ENCODE data around the gene NARS2. TPM values are rescaled to one million over a fixed set of nuclear protein-coding genes. Genes with fewer than 3 reads are reported as not detected.

NARS2 gene
- total and polyA plus RNA-seq, 2 donors (not counting 1 experiment from before 2014, with no cell fraction given) = 9.7 to 14.6 TPM

- H3K27ac ChIP-seq (ENCODE audit: low read length in 2 of 2) = no peak overlapping the region
- no peak overlapping the region for H3K4me2 ChIP-seq (replicated peaks; ENCODE audit: low read depth, low read length, poor library complexity, severe bottlenecking)
- no peaks in the 10 kb centered on the region for H3K4me1 Mint-ChIP-seq
- DNase-seq = no peak
- H2AFZ ChIP-seq (ENCODE audit: insufficient read depth, low read depth, low read length, poor library complexity, severe bottlenecking) = no peak overlapping the region
- peaks cover 0 to 8% (median 0%) of the 10 kb centered on the region in 3 donors for H3K9me3 ChIP-seq (ENCODE audit: control extremely low read depth in 1 of 3, control insufficient read depth in 2 of 3, insufficient read depth in 1 of 3, low read length in 2 of 3)
- no peak overlapping the region for H3K9ac ChIP-seq (ENCODE audit: low read length)
- H3K27ac Mint-ChIP-seq = no peak overlapping the region
- H3K36me3 ChIP-seq (replicated peaks in 1 of 2; ENCODE audit: control extremely low read depth in 1 of 2, control insufficient read depth in 1 of 2, extremely low read depth in 1 of 2, insufficient read depth in 2 of 2, low read length in 1 of 2) = peaks cover 0 to 3% of the 10 kb centered on the region in 2 experiments
- H3K27me3 Mint-ChIP-seq = no peaks in the 10 kb centered on the region
- 100% methylated on average over 1 of the region's 4 CpGs for WGBS (ENCODE audit: insufficient coverage)
- peaks cover 4% of the 10 kb centered on the region for H4K20me1 ChIP-seq (ENCODE audit: control insufficient read depth, insufficient read depth, low read length, poor library complexity, severe bottlenecking)
- TF ChIP-seq, protein P1, sequence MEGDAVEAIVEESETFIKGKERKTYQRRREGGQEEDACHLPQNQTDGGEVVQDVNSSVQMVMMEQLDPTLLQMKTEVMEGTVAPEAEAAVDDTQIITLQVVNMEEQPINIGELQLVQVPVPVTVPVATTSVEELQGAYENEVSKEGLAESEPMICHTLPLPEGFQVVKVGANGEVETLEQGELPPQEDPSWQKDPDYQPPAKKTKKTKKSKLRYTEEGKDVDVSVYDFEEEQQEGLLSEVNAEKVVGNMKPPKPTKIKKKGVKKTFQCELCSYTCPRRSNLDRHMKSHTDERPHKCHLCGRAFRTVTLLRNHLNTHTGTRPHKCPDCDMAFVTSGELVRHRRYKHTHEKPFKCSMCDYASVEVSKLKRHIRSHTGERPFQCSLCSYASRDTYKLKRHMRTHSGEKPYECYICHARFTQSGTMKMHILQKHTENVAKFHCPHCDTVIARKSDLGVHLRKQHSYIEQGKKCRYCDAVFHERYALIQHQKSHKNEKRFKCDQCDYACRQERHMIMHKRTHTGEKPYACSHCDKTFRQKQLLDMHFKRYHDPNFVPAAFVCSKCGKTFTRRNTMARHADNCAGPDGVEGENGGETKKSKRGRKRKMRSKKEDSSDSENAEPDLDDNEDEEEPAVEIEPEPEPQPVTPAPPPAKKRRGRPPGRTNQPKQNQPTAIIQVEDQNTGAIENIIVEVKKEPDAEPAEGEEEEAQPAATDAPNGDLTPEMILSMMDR (IDR thresholded peaks at IDR 0.05) = no peak
- TF ChIP-seq EZH2 (IDR thresholded peaks at IDR 0.05; ENCODE audit: borderline replicate concordance, insufficient read depth, low read depth, low read length, poor library complexity, severe bottlenecking) = no peak
- peaks cover 8% of the 10 kb centered on the region for H3K79me2 ChIP-seq (ENCODE audit: control insufficient read depth, insufficient read depth, low read length)
- H3K27me3 ChIP-seq (replicated peaks in 1 of 4; ENCODE audit: control extremely low read depth in 1 of 4, control insufficient read depth in 3 of 4, insufficient read depth in 4 of 4, low read length in 3 of 4) = no peaks in the 10 kb centered on the region
- ATAC-seq (ENCODE audit: low read depth) = no peak
- H3K4me1 ChIP-seq (ENCODE audit: control insufficient read depth in 2 of 2, insufficient read depth in 2 of 2, low read length in 2 of 2) = no peaks in the 10 kb centered on the region
- POLR2A ChIA-PET = no interaction called here
- CTCF ChIA-PET = no interaction called here
- intact Hi-C loops (cut with micrococcal nuclease) = no loop called here
- H3K4me3 Mint-ChIP-seq = no peak overlapping the region
- H3K4me3 ChIP-seq (ENCODE audit: control extremely low read depth in 1 of 5, extremely low read depth in 1 of 5, insufficient read depth in 1 of 5, low read depth in 2 of 5, low read length in 4 of 5) = no peak overlapping the region
- H3K9me3 Mint-ChIP-seq (ENCODE audit: insufficient read depth) = no peaks in the 10 kb centered on the region
Measured at GRCh38 chr11:78510597-78510996, 64.1 kb downstream of the NARS2 start.

- no peaks in the 10 kb centered on the region for H3K9me3 Mint-ChIP-seq (ENCODE audit: insufficient read depth)
- no peaks in the 10 kb centered on the region for H3K4me1 ChIP-seq (ENCODE audit: control insufficient read depth in 2 of 2, insufficient read depth in 2 of 2, low read length in 2 of 2)
- no peak overlapping the region for H3K4me3 ChIP-seq (ENCODE audit: control extremely low read depth in 1 of 5, extremely low read depth in 1 of 5, insufficient read depth in 1 of 5, low read depth in 2 of 5, low read length in 4 of 5)
- no peak for TF ChIP-seq EZH2 (IDR thresholded peaks at IDR 0.05; ENCODE audit: borderline replicate concordance, insufficient read depth, low read depth, low read length, poor library complexity, severe bottlenecking)
- TF ChIP-seq, protein P1 (IDR thresholded peaks at IDR 0.05) = no peak
- no CpG with 5 or more reads among the region's 1 CpG for WGBS (ENCODE audit: insufficient coverage)
- CTCF ChIA-PET = interaction anchor here (0.6 to 0.8 kb wide), 2 partner anchors 97 to 788 kb away, joined by 3 to 4 read pairs; no protein-coding TSS in a partner anchor
- peaks cover 0 to 3% of the 10 kb centered on the region in 2 experiments for H3K36me3 ChIP-seq (replicated peaks in 1 of 2; ENCODE audit: control extremely low read depth in 1 of 2, control insufficient read depth in 1 of 2, extremely low read depth in 1 of 2, insufficient read depth in 2 of 2, low read length in 1 of 2)
- H4K20me1 ChIP-seq (ENCODE audit: control insufficient read depth, insufficient read depth, low read length, poor library complexity, severe bottlenecking) = peaks cover 4% of the 10 kb centered on the region
- H3K9me3 ChIP-seq (ENCODE audit: control extremely low read depth in 1 of 3, control insufficient read depth in 2 of 3, insufficient read depth in 1 of 3, low read length in 2 of 3) = peaks cover 0 to 8% (median 0%) of the 10 kb centered on the region in 3 donors
- H3K9ac ChIP-seq (ENCODE audit: low read length) = no peak overlapping the region
- intact Hi-C loops (cut with micrococcal nuclease) = no loop called here
- ATAC-seq (ENCODE audit: low read depth) (no peak), DNase-seq (no peak)
- no peak overlapping the region for H3K4me3 Mint-ChIP-seq
- H3K27me3 Mint-ChIP-seq = no peaks in the 10 kb centered on the region
- H3K27ac Mint-ChIP-seq = no peak overlapping the region
- peaks cover 1% of the 10 kb centered on the region for H3K4me1 Mint-ChIP-seq
- no peaks in the 10 kb centered on the region for H3K27me3 ChIP-seq (replicated peaks in 1 of 4; ENCODE audit: control extremely low read depth in 1 of 4, control insufficient read depth in 3 of 4, insufficient read depth in 4 of 4, low read length in 3 of 4)
- POLR2A ChIA-PET = no interaction called here
- H3K79me2 ChIP-seq (ENCODE audit: control insufficient read depth, insufficient read depth, low read length) = peaks cover 8% of the 10 kb centered on the region
- H3K4me2 ChIP-seq (replicated peaks; ENCODE audit: low read depth, low read length, poor library complexity, severe bottlenecking) = no peak overlapping the region
- H3K27ac ChIP-seq (ENCODE audit: low read length in 2 of 2) = no peak overlapping the region
- no peak overlapping the region for H2AFZ ChIP-seq (ENCODE audit: insufficient read depth, low read depth, low read length, poor library complexity, severe bottlenecking)
Measured at GRCh38 chr11:78510025-78510596, 64.6 kb downstream of the NARS2 start.

All from B cell (primary cell).